K562 (cell line): ENCODE measurements around the gene RINL. TPM values are rescaled to one million over a fixed set of nuclear protein-coding genes. Genes with fewer than 3 reads are reported as not detected.

Experiments
- AFF4 ChIP-seq: sonication (generic); formaldehyde crosslinking; IDR thresholded peaks from 2 replicates; pipeline ENCODE4 v1.8.0; 2023; ENCODE audit warnings: mild to moderate bottlenecking, missing genetic modification reagents
- ASH1L ChIP-seq: fragments of 450-650 bp; IDR thresholded peaks from 2 replicates; pipeline ENCODE4 v1.6.1; 2018; ENCODE audit warnings: borderline replicate concordance, mild to moderate bottlenecking, low read depth; ENCODE audit not compliant: partially characterized antibody
- DIDO1 ChIP-seq: fragments of 450-650 bp; IDR thresholded peaks from 2 replicates; pipeline ENCODE4 v1.6.1; 2016; ENCODE audit warnings: low read depth, missing biosample characterization, missing genetic modification characterization
- DPF2 ChIP-seq: fragments of 450-650 bp; IDR thresholded peaks from 2 replicates; pipeline ENCODE4 v1.6.1; 2016
- ELF2 ChIP-seq: fragments of 250-450 bp; sonication (Bioruptor Pico); IDR thresholded peaks from 2 replicates; pipeline ENCODE4 v1.5.0; 2021; ENCODE audit warnings: mild to moderate bottlenecking
- ETV1 ChIP-seq: fragments of 450-650 bp; conservative IDR thresholded peaks from 2 replicates; pipeline ENCODE4 v1.6.1; 2016; ENCODE audit warnings: missing genetic modification characterization, control low read depth, low read depth, missing compliant biosample characterization
- FOXJ3 ChIP-seq: sonication (generic); formaldehyde crosslinking; IDR thresholded peaks from 2 replicates; pipeline ENCODE4 v1.4.0; 2020; ENCODE audit warnings: mild to moderate bottlenecking, missing genetic modification reagents
- FOXP4 ChIP-seq: sonication (generic); formaldehyde crosslinking; IDR thresholded peaks from 2 replicates; pipeline ENCODE4 v1.8.0; 2022; ENCODE audit warnings: mild to moderate bottlenecking, missing genetic modification reagents, borderline replicate concordance
- MCM3 ChIP-seq: fragments of 450-650 bp; IDR thresholded peaks from 2 replicates; pipeline ENCODE4 v1.6.1; 2016
- MTA1 ChIP-seq: fragments of 450-650 bp; IDR thresholded peaks from 2 replicates; pipeline ENCODE4 v1.6.1; 2017; ENCODE audit warnings: borderline replicate concordance
- RB1 ChIP-seq: fragments of 450-650 bp; IDR thresholded peaks from 2 replicates; pipeline ENCODE4 v1.6.1; 2017; ENCODE audit warnings: low read depth, mild to moderate bottlenecking
- RFX7 ChIP-seq: fragments of 250-450 bp; sonication (Bioruptor Pico); IDR thresholded peaks from 2 replicates; pipeline ENCODE4 v1.5.1; 2021; ENCODE audit warnings: mild to moderate bottlenecking
- TAF1 ChIP-seq: IDR thresholded peaks from 2 replicates; pipeline ENCODE4 v1.6.1; 2011; ENCODE audit warnings: mild to moderate bottlenecking, low read length, moderate library complexity; ENCODE audit not compliant: insufficient read depth, control insufficient read depth, severe bottlenecking; ENCODE audit errors: extremely low read depth
- ZNF277 ChIP-seq: fragments of 250-450 bp; sonication (Bioruptor Pico); IDR thresholded peaks from 2 replicates; pipeline ENCODE4 v1.8.0; 2022; ENCODE audit warnings: inconsistent platforms, mild to moderate bottlenecking, moderate library complexity, borderline replicate concordance
- ZNF408 ChIP-seq: fragments of 250-450 bp; sonication (Bioruptor Pico); IDR thresholded peaks from 2 replicates; pipeline ENCODE4 v1.4.0; 2020; ENCODE audit warnings: low read depth, mild to moderate bottlenecking, moderate library complexity
- ZNF41 ChIP-seq: fragments of 250-450 bp; sonication (Bioruptor Pico); conservative IDR thresholded peaks from 2 replicates; pipeline ENCODE4 v1.4.0; 2020; ENCODE audit warnings: mild to moderate bottlenecking
- ZNF584 ChIP-seq: fragments of 200-800 bp; sonication (Bioruptor generic); IDR thresholded peaks from 2 replicates; pipeline ENCODE4 v1.6.1; 2016; ENCODE audit warnings: low read depth, mild to moderate bottlenecking, missing genetic modification characterization, missing compliant biosample characterization
- ZNF586 ChIP-seq: fragments of 450-650 bp; formaldehyde crosslinking; conservative IDR thresholded peaks from 2 replicates; pipeline ENCODE4 v1.4.0; 2020; ENCODE audit warnings: mild to moderate bottlenecking, moderate library complexity
- ZNF639 ChIP-seq, 2 experiments: fragments of 200-800 bp in 1 of 2; sonication (Bioruptor generic) in 1 of 2; sonication (generic) in 1 of 2; formaldehyde crosslinking in 1 of 2; IDR thresholded peaks in 1 of 2; conservative IDR thresholded peaks in 1 of 2; 2 replicates each; pipeline versions ENCODE4 v1.5.0 to v1.6.1; 2016 to 2020; ENCODE audit warnings: missing compliant biosample characterization in 1 of 2, missing genetic modification characterization in 1 of 2, missing genetic modification reagents in 1 of 2
- ZNF77 ChIP-seq: fragments of 250-450 bp; sonication (Bioruptor Pico); IDR thresholded peaks from 2 replicates; pipeline ENCODE4 v1.5.0; 2020
- polyA plus RNA-seq, 8 experiments: library from polyadenylated mRNA; depleted of rRNA in 4 of 8; stranded (reverse) in 5 of 8; unstranded in 3 of 8; fragments of >200 nt; fragmentation: Nextera tagmentation in 2 of 8; fragmentation: Illumina TruSeq in 1 of 8; extraction: Ambion mirVana in 2 of 8; extraction: Trizol in 1 of 8; gene quantifications; 2 replicates each; pipeline versions ENCODE4 v1.2.1 to v1.2.3, GENCODE V29; 2011 to 2014; ENCODE audit warnings: inconsistent platforms in 1 of 8, missing spikeins in 1 of 8
- total RNA-seq, 7 experiments: library from RNA; depleted of rRNA in 6 of 7; stranded (reverse); fragments of >200 nt in 6 of 7; fragmentation: Illumina TruSeq in 2 of 7; extraction: Trizol in 2 of 7; gene quantifications; 2 replicates each; pipeline versions ENCODE4 v1.2.1 to v1.2.3, GENCODE V29; 2011 to 2021; ENCODE audit warnings: low replicate concordance in 1 of 7

Gene RINL
- total and polyA plus RNA-seq, 9 of the 15 experiments (the other 6 are each of a cell fraction or from before 2014, with no cell fraction given), result 0.82 to 10.9 (median 4.9) TPM

- TF ChIP-seq ZNF639 (CRISPR knock-in tag; conservative IDR thresholded peaks at IDR 0.05 in 1 of 2, IDR thresholded peaks at IDR 0.05 in 1 of 2) (peak in 1 of 2 experiments; percentile 99; a peak in 2 of 4 replicates), ZNF77 (CRISPR knock-in tag) (no peak), MCM3 (no peak), ZNF586 (CRISPR knock-in tag) (no peak), DPF2 (no peak; the same call in 1 of the 2 replicates), ZNF41 (CRISPR knock-in tag) (no peak), ZNF584 (CRISPR knock-in tag) (no peak), ETV1 (tag) (peak; percentile 58), ASH1L (no peak), FOXJ3 (CRISPR knock-in tag) (no peak), RFX7 (CRISPR knock-in tag) (no peak), ZNF408 (CRISPR knock-in tag) (no peak), DIDO1 (tag) (no peak), FOXP4 (CRISPR knock-in tag) (no peak), MTA1 (peak; percentile 46; the same call in 1 of the 2 replicates), ZNF277 (no peak), TAF1 (peak; percentile 61), AFF4 (no peak), RB1 (peak; percentile 60; the same call in 1 of the 2 replicates), ELF2 (no peak)
Observed at GRCh38 chr19:38851622-38852230, 26.3 kb downstream of the RINL start (continued).
